Measurements from ENCODE around the gene ADGRG1. TPM values are rescaled to one million over a fixed set of nuclear protein-coding genes. Genes with fewer than 3 reads are reported as not detected.

Gene ADGRG1
- total and polyA plus RNA-seq, 2 experiments from 2014 or later, result 0.21 TPM; not detected in 1

- no peak for DNase-seq (ENCODE audit: low read depth in 1 of 2, low spot score in 1 of 2)
- no peaks in the 10 kb centered on the region for H3K9me3 ChIP-seq (ENCODE audit: low read depth)
- TF ChIP-seq, protein P1, sequence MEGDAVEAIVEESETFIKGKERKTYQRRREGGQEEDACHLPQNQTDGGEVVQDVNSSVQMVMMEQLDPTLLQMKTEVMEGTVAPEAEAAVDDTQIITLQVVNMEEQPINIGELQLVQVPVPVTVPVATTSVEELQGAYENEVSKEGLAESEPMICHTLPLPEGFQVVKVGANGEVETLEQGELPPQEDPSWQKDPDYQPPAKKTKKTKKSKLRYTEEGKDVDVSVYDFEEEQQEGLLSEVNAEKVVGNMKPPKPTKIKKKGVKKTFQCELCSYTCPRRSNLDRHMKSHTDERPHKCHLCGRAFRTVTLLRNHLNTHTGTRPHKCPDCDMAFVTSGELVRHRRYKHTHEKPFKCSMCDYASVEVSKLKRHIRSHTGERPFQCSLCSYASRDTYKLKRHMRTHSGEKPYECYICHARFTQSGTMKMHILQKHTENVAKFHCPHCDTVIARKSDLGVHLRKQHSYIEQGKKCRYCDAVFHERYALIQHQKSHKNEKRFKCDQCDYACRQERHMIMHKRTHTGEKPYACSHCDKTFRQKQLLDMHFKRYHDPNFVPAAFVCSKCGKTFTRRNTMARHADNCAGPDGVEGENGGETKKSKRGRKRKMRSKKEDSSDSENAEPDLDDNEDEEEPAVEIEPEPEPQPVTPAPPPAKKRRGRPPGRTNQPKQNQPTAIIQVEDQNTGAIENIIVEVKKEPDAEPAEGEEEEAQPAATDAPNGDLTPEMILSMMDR (IDR thresholded peaks at IDR 0.05; ENCODE audit: low read depth, low read length), result no peak
- no peaks in the 10 kb centered on the region for H3K27me3 ChIP-seq
- no peaks in the 10 kb centered on the region for H3K36me3 ChIP-seq
- no peak overlapping the region for H3K4me3 ChIP-seq
- H3K4me1 ChIP-seq (ENCODE audit: low read depth), result peaks cover 4% of the 10 kb centered on the region
- H3K27ac ChIP-seq, result no peak overlapping the region
Observed at GRCh38 chr16:57619606-57620334, 8.7 kb upstream of the ADGRG1 start.

GRCh38 chr16:57620335-57621231 is 7.8 kb upstream of the ADGRG1 start:
- peaks cover 4% of the 10 kb centered on the region for H3K4me1 ChIP-seq (ENCODE audit: low read depth)
- no peak for DNase-seq (ENCODE audit: low read depth in 1 of 2, low spot score in 1 of 2)

DNA sequence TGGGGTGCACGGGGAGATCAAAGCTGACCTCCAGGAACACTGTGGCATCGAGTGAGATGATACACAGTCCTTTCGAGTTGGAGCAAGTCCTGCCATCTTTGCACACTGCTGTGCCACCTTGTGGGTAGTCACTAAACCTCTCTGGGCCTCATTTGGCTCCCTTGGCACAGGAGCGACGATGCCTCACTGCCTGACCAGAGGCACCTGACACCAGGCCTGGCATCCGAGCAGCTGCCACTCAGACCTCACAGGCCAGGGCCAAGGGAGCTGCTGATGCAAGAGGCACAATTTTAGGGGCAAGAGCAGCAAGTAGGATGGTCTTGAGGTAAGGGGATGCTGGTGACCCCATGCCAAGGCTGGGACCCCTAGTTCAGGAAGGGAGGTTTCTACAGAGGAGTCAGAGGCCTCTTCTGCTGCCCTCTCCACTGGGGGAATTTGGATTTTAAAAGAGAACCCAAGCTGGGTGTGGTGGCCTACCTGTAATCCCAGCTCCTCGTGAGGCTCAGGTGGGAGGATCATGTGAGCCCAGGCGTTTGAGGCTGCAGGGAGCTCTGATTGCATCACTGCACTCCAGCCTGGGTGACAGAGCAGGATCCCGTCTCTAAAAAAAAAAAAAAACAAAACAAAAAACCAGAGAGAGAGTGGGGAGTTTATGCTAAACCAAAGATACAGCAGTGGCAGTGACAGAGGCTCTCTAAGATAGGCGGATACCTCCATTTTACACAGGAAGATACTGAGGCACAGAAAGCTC is 6.7 kb upstream of the ADGRG1 start:
- TF ChIP-seq, protein P1 (IDR thresholded peaks at IDR 0.05; ENCODE audit: low read depth, low read length), result no peak
- no peaks in the 10 kb centered on the region for H3K9me3 ChIP-seq (ENCODE audit: low read depth)
- no peak overlapping the region for H3K4me3 ChIP-seq
- DNase-seq (ENCODE audit: low read depth in 1 of 2, low spot score in 1 of 2), result no peak
- H3K27me3 ChIP-seq, result no peaks in the 10 kb centered on the region
- peaks cover 4% of the 10 kb centered on the region for H3K4me1 ChIP-seq (ENCODE audit: low read depth)
- no peaks in the 10 kb centered on the region for H3K36me3 ChIP-seq
- H3K27ac ChIP-seq, result no peak overlapping the region

More at GRCh38 chr16:57620335-57621231, 7.8 kb upstream of the ADGRG1 start:
- Histone ChIP-seq H3K9me3 (ENCODE audit: low read depth) (no peaks in the 10 kb centered on the region), H3K27ac (no peak overlapping the region), H3K36me3 (no peaks in the 10 kb centered on the region), H3K27me3 (no peaks in the 10 kb centered on the region), H3K4me3 (no peak overlapping the region)
- TF ChIP-seq, protein P1 (IDR thresholded peaks at IDR 0.05; ENCODE audit: low read depth, low read length), result no peak

- Histone ChIP-seq H3K9me3 (ENCODE audit: low read depth) (no peaks in the 10 kb centered on the region), H3K27ac (no peak overlapping the region), H3K4me3 (no peak overlapping the region), H3K4me1 (ENCODE audit: low read depth) (peaks cover 4% of the 10 kb centered on the region), H3K36me3 (no peaks in the 10 kb centered on the region), H3K27me3 (no peaks in the 10 kb centered on the region)
- TF ChIP-seq, protein P1 (IDR thresholded peaks at IDR 0.05; ENCODE audit: low read depth, low read length), result no peak
- peak in 1 of 2 donors; percentile 41 for DNase-seq (ENCODE audit: low read depth in 1 of 2, low spot score in 1 of 2)
Observed at GRCh38 chr16:57622361-57623250, 5.8 kb upstream of the ADGRG1 start.
